HG02943 (cell line): ENCODE measurements around the gene NEUROG1.
"Not testable (repeated sequence)": the region's sequence is repeated elsewhere in the genome, so short reads cannot be mapped to it uniquely, and the experiment has no call there.

Source experiments
- ATAC-seq: cut with Tn5 transposase; IDR thresholded peaks from one replicate; pipeline ENCODE4 v1.9.1; 2021; ENCODE audit warnings: mild to moderate bottlenecking, low read depth, moderate library complexity; ENCODE audit not compliant: unreplicated experiment

The NEUROG1 gene

GRCh38 chr5:135497971-135498636, 37.7 kb downstream of the NEUROG1 start:
- no peak for ATAC-seq

DNA sequence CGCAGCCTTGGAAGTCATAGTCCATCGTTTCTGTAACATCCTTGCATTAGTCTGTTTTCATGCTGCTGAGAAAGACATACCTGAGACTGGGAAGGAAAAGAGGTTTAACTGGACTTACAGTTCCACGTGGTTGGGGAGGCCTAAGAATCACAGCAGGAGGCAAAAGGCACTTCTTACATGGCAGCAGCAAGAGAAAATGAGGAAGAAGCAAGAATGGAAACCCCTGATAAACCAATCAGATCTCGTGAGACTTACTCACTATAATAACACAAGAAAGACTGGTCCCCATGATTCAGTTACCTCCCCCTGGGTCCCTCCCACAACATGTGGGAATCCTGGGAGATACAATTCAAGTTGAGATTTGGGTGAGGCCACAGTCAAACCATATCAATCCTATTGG, 40.2 kb downstream of the NEUROG1 start:
- ATAC-seq, result not testable (repeated sequence)

- ATAC-seq, result no peak
These were observed 41.6 kb downstream of the NEUROG1 start for GRCh38 chr5:135494196-135494595.

- ATAC-seq, result no peak
These were observed 42.2 kb downstream of the NEUROG1 start for GRCh38 chr5:135493406-135494180.

DNA sequence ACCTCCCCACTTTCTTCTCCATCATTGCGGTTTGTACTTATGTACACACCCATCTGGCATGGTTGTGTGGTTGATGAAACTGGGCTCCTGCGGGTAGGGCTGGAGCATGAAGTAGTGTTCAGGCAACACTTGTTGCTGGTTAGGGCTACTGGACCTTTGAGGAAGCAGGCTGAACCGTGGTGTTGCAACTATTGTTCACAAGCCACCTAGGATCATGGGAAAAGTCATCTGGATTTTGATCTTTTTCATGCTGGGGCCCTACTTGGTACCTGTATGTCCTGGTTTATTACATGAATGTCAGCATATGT, 43.5 kb downstream of the NEUROG1 start:
- ATAC-seq, result no peak

- ATAC-seq, result no peak
These were observed 44.0 kb downstream of the NEUROG1 start for GRCh38 chr5:135491552-135492318.

DNA sequence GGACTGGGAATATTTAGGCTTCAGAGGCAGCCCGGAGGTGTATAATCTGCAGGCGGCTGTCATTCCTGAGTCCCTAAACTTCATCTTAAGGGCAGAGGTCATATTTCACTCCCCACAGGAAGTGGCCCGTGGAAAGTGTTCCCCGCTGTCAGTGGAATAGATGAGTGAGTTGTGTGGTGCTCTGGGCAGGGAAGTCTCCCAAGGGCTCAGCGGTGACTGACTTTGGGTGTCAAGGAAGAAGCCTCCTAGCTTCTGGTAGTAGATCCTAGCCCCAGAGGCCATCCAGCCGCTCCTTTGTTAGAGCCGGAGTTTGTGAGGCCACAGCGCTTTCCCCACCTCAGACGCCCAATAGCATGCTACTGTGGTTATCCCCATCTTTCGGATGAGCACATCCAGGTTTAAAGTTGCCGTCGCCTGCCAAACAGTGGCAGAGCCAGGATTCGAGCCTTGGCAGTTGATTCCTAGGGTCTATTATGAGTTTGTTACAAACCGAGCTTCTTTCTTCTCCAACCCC, 44.7 kb downstream of the NEUROG1 start:
- ATAC-seq, result no peak

DNA sequence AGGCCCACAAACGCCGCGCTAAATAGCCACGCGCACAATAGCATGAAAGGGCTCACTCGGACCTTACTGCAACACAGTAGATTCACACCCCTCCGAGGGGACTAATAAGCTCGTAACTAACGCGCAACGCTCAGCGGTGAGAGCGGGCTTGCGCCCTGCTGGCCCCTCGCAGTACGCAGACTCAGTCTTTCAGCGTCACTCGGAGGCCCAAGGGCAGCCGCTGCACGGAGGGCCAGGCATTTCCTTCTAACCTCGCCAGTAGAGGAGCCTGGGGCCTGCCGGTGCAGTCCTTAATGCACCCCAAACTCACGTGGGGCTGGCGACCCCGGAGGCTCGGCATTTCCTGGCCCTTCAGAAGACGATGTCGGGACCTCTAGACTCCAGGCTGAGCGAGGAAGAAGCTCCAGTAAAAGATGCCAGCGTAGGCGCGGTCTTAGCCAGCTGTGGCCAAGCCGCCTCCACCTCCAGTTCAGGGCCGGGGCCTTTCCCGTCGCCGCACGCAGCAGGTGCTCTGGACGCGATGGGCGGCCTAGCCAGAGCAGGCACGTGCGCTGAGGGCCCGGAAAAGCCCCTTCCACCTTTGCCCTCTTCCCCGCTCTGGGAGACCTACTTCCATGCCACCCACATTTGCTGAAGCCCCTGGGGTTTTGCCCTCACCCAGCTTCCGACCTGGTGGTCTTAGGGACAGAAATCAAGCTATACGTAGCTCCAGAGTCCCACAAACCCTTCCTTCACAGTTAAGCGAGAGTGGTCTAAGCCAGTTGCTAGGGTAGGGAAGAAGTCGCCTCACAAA, 45.3 kb downstream of the NEUROG1 start:
- ATAC-seq, result no peak

DNA sequence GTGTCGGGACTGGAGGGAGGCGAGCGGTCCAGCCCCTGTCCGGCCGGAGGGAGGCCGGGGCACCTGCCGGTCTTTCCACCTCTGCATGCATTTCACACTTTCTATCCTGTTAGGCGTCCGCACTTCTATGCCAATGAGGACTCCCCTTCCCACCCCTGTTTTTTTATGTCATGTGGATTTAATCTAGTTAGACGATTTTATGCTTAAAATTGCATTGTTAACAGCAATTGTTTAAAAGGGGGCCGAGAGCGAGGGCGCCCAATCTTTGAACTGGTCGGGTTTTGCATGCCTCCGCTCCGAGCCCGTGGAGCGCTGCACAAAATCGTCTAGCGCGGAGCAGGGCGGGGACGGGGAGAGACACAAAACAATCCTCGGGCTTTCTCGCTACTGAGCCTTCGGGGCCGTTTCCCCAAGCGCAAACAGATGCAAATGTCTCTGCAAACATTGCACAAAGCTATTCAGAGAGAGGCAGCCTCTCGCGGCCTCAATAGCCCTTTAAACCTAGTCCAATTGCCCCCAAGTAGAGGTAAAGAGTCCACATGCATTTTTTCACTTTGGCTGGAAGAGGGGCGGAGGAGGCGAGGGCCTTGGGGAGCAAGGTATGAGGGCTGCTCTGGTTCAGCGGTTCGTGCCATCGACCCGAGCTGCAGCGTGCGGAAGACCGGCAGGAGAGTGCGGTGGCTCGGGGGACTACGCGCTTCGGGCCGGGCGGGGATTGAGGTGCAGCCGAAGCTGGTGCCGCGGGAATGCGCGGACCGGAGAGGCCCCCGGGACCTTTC, 46.1 kb downstream of the NEUROG1 start:
- ATAC-seq, result no peak

GRCh38 chr5:135488727-135489465, 46.9 kb downstream of the NEUROG1 start:
- ATAC-seq, result no peak

- ATAC-seq, result no peak
These were observed 47.8 kb downstream of the NEUROG1 start for GRCh38 chr5:135487839-135488514.

GRCh38 chr5:135487037-135487395, 48.7 kb downstream of the NEUROG1 start:
- ATAC-seq, result no peak

DNA sequence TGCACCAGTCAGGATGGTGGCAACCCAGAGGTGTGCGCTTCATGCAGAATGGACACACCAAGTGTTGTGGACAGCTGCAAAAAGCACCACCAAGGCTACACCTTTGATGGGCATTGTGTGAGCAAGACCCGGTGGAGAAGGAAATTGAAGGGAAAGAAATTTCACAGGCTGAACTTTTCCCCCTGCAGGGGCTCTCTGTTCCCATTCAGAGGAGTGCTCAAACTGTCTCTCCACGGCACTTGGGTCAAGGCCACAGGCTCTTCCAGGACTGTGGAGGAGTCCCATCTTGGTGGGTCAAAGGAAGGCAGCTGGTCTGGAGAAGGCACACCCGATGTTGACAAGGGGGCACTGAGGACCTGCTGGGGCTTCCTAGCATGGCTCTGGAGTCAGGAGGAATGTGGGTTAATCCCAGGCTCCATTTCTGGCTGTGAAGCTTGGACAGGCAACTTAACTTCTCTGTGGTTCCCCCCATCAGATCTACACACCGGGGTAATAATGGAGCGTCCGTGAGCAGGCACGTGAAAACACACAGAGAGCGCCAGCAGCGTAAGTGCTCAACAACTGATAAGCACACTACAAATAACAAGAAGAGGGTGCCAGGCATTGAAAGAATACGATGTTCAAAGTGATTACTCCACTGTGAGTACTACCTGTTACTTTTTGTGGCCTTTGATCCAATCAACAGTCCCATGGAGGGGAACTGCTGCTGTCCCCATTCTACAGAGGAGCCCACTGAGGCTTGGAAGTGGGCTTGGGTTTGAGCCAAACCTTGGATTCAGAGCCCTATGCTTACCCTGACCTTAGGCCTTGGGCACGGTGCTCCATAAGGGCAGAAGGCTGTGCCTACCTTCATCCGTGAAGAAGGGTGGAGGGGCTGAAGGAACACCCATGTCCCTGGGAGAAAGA, 49.4 kb downstream of the NEUROG1 start:
- ATAC-seq, result no peak

DNA sequence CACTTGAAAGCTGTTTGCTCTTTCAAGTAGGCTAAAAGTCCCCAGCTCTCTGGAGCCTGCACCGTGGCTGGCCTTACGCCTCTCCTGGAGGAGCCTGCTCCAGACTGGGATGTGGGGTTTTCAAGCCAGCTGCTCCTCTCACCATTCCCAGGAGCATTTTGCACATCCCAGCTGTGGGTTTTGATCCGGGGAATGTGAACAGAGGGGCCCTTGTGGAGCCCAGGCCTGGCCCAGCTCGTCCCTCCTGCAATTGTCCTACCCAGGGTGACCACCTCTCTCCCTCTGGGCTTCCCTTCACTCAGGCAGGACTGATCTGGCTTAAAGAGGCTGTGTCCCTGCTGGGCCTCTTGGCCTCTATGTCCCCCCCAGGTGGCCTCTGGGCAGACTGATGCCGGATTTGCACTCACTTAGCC, 51.1 kb downstream of the NEUROG1 start:
- no peak for ATAC-seq
